Prostate gland (tissue), 2 donors: ENCODE results near the gene OR10G4. TPM values are rescaled to one million over a fixed set of nuclear protein-coding genes. Genes with fewer than 3 reads are reported as not detected.

Experiments
- DNase-seq: peaks from one replicate; pipeline ENCODE4 v3.0.0-alpha.2; 2019; ENCODE audit warnings: low spot score
- H3K27ac ChIP-seq, 2 donors: fragments of 200-600 bp; sonication (generic); 2 replicates each; pipeline ENCODE4 v1.5.1; 2017 to 2019
- H3K27me3 ChIP-seq: fragments of 200-600 bp; sonication (generic); replicated peaks from 2 replicates; pipeline ENCODE4 v1.5.1; 2019; ENCODE audit not compliant: insufficient read depth
- H3K36me3 ChIP-seq, 2 donors: fragments of 200-600 bp; sonication (generic); 1 replicate in 1 of 2; 2 replicates in 1 of 2; pipeline versions ENCODE4 v1.5.1 to v1.8.1; 2017 to 2019
- H3K4me1 ChIP-seq: fragments of 200-600 bp; sonication (generic); replicated peaks from 2 replicates; pipeline ENCODE4 v1.5.1; 2019
- H3K4me3 ChIP-seq, 2 donors: fragments of 200-600 bp; sonication (generic); 2 replicates each; pipeline ENCODE4 v1.5.1; 2017 to 2019
- H3K9me3 ChIP-seq: fragments of 200-600 bp; sonication (generic); 2 replicates; pipeline ENCODE4 v1.5.1; 2017
- POLR2A ChIP-seq: fragments of 450-650 bp; IDR thresholded peaks from one replicate; pipeline ENCODE4 v1.6.1; 2016; ENCODE audit warnings: antibody characterized with exemption, mild to moderate bottlenecking
- POLR2AphosphoS5 ChIP-seq: sonication (generic); formaldehyde crosslinking; IDR thresholded peaks from one replicate; pipeline ENCODE4 v1.6.1; 2017; ENCODE audit warnings: antibody characterized with exemption
- WGBS: methylation state at CpG from one replicate; pipeline ENCODE4 v1.1.5; 2018; 5-methylcytosine and 5-hydroxymethylcytosine counted together
- intact Hi-C: fragments of 100-400 bp; cut with DNase I; formaldehyde crosslinking; loops from one replicate; pipeline ENCODE4 v1.14.2; 2022
- total RNA-seq, 2 donors: library from RNA; depleted of rRNA; stranded (reverse); fragments of >200 nt; gene quantifications; one replicate each; pipeline ENCODE4 v1.1.0, GENCODE V29; 2016
- TF ChIP-seq, protein P1 (sequence below), 4 experiments: fragments of 200-600 bp in 2 of 4; fragments of 450-650 bp in 2 of 4; sonication (generic) in 2 of 4; IDR thresholded peaks; 1 replicate in 3 of 4; 2 replicates in 1 of 4; pipeline ENCODE4 v1.5.1; 2016 to 2019; ENCODE audit warnings: antibody characterized with exemption in 4 of 4, mild to moderate bottlenecking in 2 of 4, moderate library complexity in 2 of 4

Gene OR10G4, protein sequence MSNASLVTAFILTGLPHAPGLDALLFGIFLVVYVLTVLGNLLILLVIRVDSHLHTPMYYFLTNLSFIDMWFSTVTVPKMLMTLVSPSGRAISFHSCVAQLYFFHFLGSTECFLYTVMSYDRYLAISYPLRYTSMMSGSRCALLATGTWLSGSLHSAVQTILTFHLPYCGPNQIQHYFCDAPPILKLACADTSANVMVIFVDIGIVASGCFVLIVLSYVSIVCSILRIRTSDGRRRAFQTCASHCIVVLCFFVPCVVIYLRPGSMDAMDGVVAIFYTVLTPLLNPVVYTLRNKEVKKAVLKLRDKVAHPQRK
- total RNA-seq: under 1 TPM in 1 of 2 donors, not detected in 1; 0.40 TPM

DNA sequence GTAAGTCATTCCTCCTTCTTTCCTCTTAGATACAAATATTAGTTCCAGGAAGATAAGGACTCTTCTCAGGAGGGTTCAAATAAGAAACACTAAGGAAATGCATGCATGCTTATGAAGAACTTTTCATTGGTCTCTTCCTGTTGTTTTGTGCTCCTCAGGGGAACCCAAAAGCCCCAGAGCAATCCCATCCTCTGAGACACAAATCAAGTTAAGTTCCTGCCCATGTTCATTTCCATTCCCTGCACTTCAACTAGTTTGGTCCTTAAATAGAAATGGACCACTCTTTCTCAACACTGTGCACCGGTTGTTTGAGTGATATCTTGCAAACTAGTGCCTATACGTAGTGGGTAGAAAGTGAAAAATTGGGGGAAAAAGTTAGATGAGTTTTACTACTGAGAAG lies at the start of gene OR10G4:
Gene OR10G4, plus strand, starts transcription at position 301 of the 400 bp plus-strand sequence. CDS start 2,578 bp downstream, outside the sequence.
- no peak for DNase-seq
- H3K9me3 ChIP-seq: no peaks in the 10 kb centered on the region
- H3K4me3 ChIP-seq: no peak within 1 kb of the TSS
- no peaks in the 10 kb centered on the region for H3K36me3 ChIP-seq
- intact Hi-C loops: no loop called here
- WGBS: 87% methylated on average over 2 of the region's 2 CpGs
- no peaks in the 10 kb centered on the region for H3K4me1 ChIP-seq
- no peak within 1 kb of the TSS for H3K27ac ChIP-seq
- no peaks in the 10 kb centered on the region for H3K27me3 ChIP-seq
- no peak for TF ChIP-seq POLR2AphosphoS5
- TF ChIP-seq, protein P1, sequence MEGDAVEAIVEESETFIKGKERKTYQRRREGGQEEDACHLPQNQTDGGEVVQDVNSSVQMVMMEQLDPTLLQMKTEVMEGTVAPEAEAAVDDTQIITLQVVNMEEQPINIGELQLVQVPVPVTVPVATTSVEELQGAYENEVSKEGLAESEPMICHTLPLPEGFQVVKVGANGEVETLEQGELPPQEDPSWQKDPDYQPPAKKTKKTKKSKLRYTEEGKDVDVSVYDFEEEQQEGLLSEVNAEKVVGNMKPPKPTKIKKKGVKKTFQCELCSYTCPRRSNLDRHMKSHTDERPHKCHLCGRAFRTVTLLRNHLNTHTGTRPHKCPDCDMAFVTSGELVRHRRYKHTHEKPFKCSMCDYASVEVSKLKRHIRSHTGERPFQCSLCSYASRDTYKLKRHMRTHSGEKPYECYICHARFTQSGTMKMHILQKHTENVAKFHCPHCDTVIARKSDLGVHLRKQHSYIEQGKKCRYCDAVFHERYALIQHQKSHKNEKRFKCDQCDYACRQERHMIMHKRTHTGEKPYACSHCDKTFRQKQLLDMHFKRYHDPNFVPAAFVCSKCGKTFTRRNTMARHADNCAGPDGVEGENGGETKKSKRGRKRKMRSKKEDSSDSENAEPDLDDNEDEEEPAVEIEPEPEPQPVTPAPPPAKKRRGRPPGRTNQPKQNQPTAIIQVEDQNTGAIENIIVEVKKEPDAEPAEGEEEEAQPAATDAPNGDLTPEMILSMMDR (IDR thresholded peaks at IDR 0.05): no peak
- no peak for TF ChIP-seq POLR2A

DNA sequence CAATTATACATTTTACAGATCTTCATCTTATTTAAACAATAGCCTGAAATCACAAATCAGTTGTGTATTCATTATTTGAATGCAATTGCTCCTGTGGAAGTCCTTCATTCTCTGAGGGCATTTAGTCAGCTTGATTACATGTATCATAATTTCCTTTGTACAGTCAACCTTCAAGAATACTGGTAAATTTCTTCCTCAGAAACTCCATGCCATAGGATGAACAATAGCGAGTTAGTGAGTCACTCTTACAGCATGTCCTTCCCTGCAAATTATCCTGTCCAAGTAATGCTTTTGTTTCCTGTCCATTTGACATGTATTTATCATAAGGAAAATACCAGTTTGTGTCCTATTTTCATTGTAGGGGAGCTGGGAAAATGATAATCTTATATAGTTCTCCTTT lies 39.0 kb upstream of the OR10G4 start:
- no peak for DNase-seq
- intact Hi-C loops: no loop called here
- Histone ChIP-seq H3K36me3 (no peaks in the 10 kb centered on the region), H3K9me3 (no peaks in the 10 kb centered on the region), H3K4me1 (no peaks in the 10 kb centered on the region), H3K27me3 (no peaks in the 10 kb centered on the region), H3K27ac (no peak overlapping the region), H3K4me3 (no peak overlapping the region)
- 85% methylated on average over 1 of the region's 1 CpG for WGBS
- TF ChIP-seq POLR2AphosphoS5: no peak
- TF ChIP-seq POLR2A: no peak
- TF ChIP-seq, protein P1 (IDR thresholded peaks at IDR 0.05): no peak

DNA sequence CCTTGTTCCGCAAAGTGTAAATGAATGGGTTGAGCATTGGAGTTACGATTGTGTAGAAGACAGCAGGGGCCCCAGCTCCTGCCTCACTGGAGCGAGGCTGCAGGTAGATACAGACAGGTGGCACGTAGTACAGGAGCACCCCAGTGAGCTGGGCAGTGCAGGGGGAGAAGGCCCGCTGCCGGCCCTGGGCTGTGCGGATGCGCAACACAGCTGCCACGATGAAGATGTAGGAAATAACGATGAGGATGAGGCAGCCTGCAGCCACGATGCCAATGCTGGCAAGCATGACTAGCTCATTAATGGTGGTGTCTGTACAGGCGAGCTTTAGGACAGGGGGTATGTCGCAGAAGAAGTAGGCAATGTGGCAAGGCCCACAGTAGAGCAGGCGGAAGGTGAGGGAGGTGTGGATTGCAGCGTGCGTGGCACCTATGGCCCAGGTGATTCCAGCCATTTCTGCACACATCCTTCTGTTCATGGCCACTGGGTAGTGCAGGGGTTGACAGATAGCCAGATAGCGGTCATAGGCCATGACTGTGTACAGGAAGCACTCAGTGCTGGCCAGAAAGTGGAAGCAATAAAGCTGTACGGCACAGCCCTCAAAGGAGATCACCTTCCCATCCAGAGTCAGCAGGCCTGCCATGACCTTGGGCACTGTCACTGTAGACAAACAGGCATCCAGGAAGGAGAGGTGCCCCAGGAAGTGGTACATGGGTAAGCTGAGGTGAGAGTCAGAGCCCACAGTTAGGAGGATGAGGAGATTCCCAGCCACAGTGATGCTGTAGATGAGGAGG lies 35.8 kb upstream of the OR10G4 start:
- TF ChIP-seq POLR2A: no peak
- WGBS: 90% methylated on average over 18 of the region's 18 CpGs
- no peaks in the 10 kb centered on the region for H3K36me3 ChIP-seq

DNA sequence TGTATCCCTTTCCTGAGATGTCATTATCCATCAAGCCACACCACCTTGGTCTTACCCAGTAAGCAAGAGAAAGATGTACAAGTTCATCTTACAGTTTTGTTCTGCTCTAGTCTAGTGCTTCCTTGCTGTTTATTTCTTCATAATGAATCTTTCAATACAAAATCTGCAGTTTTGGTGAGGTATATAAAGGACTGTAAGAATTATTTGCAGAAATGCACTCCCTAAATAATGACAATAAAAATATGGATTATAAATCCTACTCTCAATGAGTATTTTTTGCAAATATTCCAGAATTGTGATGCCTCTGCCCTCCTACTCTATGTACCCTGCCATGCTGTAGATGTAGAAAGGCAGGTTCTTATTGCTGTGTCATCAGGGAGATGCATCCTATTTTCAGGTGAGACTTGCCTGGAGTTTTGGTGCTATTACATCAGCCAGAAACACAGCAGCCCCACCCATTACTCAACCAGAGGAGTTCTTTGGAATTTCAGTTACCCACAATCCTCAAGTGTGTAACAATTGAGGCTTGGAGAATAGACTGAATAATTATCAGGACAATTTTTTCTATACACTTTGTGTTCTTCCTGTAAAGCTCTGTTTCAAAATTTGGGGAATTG lies 35.0 kb upstream of the OR10G4 start, which contains the start of gene OR10S1:
Gene OR10S1, minus strand, starts transcription at position 51 of the 617 bp plus-strand sequence. CDS start 117 bp downstream, outside the sequence.
- H3K9me3 ChIP-seq: no peaks in the 10 kb centered on the region
- no peak for DNase-seq
- H3K36me3 ChIP-seq: no peaks in the 10 kb centered on the region
- no peaks in the 10 kb centered on the region for H3K27me3 ChIP-seq
- H3K4me3 ChIP-seq: no peak within 1 kb of the TSS
- no peak within 1 kb of the TSS for H3K27ac ChIP-seq
- TF ChIP-seq, protein P1 (IDR thresholded peaks at IDR 0.05): no peak
- TF ChIP-seq POLR2A (no peak), POLR2AphosphoS5 (no peak)
- intact Hi-C loops: no loop called here
- no peaks in the 10 kb centered on the region for H3K4me1 ChIP-seq

More for the DNA sequence above, 35.8 kb upstream of the OR10G4 start:
- no peaks in the 10 kb centered on the region for H3K4me1 ChIP-seq
- no peak for DNase-seq
- H3K27ac ChIP-seq: no peak overlapping the region
- H3K4me3 ChIP-seq: no peak overlapping the region
- no peaks in the 10 kb centered on the region for H3K9me3 ChIP-seq
- H3K27me3 ChIP-seq: no peaks in the 10 kb centered on the region
- intact Hi-C loops: no loop called here

DNA sequence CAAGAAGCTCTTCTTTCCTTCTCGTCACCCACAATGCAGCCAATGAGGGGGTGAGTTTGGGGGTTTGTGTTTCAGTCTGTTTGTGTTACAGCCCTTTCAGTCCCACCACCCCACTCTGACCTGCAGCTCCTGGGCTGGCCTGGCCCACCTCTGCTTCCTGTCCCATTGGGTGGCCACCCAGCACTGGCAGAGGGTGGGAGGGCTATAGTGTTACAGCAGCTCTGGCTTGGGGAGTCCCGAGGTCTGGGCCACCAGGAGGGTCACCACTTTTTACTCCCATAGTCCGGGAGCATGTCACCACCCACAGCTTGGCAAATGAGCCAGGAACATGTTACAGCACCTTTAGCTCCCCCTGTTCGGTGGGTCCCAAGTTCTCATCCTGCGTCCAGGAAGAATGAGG lies 33.5 kb upstream of the OR10G4 start:
- H3K36me3 ChIP-seq: no peaks in the 10 kb centered on the region
- DNase-seq: no peak
- no peak overlapping the region for H3K27ac ChIP-seq
- 79% methylated on average over 5 of the region's 5 CpGs for WGBS
- no peaks in the 10 kb centered on the region for H3K9me3 ChIP-seq
- TF ChIP-seq POLR2A (no peak), POLR2AphosphoS5 (no peak)
- TF ChIP-seq, protein P1 (IDR thresholded peaks at IDR 0.05): no peak
- intact Hi-C loops: no loop called here
- H3K4me3 ChIP-seq: no peak overlapping the region
- no peaks in the 10 kb centered on the region for H3K27me3 ChIP-seq
- H3K4me1 ChIP-seq: no peaks in the 10 kb centered on the region
